NCI-H446 (cell line): ENCODE data around the gene ACACB.

Experiments
- DNase-seq, 2 experiments: peaks; one replicate each; lab custom pipeline; 2025; lab: John Stamatoyannopoulos, UW

The ACACB gene

DNA sequence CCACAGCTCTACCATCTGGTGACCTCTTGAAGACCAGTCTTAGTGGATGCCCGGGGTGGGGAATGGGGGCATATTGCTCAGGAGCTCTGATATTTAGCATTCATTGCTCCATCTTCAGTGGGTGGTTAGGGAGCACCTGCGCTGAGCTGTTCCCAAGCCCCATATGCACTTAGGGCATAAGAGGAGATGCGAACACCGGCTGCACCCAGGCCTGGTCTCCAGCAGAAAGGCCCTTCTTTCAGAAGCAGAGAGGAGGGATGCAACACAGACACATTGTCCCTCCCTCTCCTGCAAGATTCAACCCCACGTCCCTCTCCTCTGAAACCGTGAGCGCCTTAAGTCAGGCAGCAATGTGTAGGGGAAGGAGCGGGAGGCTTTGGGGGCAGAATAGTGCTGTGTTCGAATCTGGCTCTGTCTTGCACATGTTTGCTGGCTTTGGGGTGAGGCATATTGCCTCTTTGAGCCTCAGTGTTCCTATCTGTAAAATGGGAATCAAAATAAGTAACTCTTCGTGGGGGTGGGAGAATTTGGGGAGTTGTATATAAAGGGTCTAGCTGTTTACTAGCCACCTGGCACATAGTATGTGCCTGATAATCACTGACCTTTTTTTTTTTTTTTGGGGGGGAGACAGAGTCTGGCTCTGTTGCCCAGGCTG is 105.0 kb downstream of the ACACB start:
- no peak for DNase-seq

- no peak for DNase-seq
These were observed 105.7 kb downstream of the ACACB start for GRCh38 chr12:109222062-109222461.

GRCh38 chr12:109222496-109222895 is 106.1 kb downstream of the ACACB start:
- DNase-seq = no peak

- DNase-seq = no peak
These were observed 106.8 kb downstream of the ACACB start for GRCh38 chr12:109223211-109223610.

DNA sequence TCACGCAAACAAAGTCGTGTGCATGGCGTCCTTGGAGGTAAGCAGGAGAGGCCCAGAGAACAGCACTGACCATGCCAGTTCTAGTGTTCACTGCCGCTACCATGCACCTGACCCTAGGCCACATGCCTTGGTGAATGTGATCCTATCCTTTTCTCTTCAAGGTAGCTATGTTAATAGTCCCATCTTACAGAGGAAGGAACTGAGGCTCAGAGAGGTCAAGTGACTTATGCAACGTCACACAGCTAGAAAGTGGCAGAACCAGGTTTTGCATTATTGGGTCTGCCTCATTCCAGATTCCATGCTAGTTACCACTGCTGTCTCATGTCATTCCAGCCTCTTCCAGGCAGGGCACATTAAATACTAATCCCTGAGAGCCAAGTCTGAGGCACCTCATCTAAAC is 107.5 kb downstream of the ACACB start:
- DNase-seq = no peak

DNA sequence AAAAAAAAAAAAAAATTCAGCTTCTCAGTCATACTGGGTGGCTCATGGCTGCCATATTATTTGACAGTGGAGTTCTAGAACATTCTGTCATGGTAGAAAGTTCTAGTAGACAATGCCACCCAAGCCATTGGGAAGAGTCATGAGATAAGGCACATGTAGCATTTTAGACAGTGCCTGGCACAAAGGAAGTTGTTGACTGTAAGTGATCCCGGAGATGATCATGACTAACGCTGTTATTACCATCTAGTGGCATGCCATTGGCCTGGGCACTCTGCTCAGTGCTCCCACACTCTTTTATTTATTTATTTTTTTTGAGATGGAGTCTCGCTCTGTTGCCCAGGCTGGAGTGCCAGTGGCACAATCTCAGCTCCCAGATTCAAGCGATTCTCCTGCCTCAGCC is 112.3 kb downstream of the ACACB start:
- DNase-seq = no peak

DNA sequence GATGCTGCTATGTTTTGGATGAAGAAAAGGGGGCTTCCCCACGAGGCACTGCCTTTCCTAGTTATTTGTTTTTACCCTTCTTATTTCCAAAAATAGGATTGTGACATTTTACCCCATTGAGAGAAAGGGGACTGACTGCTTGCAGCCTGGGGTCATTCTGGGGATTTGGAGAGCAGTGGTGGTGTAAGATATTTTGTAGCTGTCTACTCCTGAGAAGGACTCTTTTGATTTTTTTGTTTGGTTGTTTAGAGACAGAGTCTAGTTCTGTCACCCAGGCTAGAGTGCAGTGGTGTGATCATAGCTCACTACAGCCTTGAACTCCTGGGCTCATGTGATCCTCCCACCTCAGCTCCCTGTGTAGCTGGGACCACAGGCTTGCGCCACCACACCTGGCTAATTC is 113.8 kb downstream of the ACACB start:
- DNase-seq = no peak

DNA sequence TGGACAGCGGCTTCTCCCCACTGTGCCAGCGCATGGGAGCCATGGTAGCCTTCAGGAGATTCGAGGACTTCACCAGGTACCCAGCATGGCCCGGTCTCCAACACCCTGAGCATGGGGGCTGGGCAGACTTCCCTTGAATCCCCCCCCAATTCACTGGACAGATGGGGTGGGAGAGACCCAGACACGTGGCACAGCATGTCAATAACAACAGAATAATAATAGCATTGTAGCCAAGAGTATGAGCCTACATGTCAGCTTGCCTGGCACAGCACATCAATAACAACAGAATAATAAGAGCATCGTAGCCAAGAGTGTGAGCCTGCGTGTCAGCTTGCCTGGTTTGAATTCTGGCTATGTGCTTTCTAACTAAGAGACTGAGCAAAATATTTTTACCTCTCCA is 116.3 kb downstream of the ACACB start:
- DNase-seq = no peak

DNA sequence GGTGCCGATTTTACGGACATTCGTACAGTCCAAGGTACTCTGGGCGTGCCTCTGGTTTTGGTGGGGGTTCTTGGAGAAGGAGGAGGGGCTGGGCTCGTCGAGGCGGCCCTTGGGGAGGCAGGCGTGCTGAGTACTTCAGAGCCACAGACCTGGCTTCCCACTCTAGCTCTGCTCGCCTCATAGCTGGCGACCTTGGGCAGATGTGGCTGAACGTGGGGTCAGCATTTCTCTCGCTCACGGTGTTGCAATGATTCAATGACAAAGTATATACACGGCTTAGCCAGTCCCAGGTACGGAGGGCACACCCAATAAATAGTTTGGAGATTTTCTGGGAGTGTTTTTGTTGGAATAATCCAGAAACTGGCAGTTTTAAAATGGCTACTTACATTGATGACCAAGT is 117.6 kb downstream of the ACACB start:
- no peak for DNase-seq

DNA sequence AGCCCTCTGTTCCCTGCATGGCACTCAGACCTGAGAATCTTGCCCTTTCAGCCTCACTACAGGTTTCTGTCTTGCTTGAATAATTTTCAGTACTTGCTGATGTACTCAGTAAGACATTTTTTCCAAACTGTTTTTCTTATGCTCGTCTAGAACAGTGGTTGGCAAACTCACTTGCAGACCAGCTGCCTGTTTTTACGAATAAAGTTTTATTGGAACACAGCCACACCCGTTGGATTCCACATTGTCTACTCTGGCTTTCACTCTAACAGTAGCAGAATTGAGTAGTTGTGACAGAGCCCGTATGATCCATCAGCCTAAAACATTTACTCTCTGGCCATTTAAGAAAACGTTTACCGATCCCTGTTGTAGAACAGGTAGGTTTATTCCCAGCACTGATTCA is 119.9 kb downstream of the ACACB start:
- DNase-seq = no peak

DNA sequence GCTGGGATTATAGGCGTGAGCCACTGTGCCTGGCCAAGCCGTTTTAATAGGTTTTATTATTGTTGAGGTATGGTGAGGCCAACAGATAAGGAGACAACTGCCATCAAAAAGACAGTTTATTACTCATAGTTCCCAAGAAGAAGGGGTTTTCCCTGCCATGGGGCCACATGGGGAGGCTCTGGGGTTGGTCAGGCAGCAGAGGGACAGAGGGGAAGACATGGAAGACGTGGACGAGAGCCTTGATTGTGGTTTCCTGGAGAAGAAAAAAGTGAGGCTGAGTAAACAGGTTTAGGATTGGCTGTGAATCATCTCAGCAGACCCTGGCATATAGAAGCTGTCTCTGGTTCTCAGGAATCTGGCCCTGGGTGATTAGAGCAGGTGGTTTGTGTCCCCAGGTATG is 122.8 kb downstream of the ACACB start:
- DNase-seq = no peak

DNA sequence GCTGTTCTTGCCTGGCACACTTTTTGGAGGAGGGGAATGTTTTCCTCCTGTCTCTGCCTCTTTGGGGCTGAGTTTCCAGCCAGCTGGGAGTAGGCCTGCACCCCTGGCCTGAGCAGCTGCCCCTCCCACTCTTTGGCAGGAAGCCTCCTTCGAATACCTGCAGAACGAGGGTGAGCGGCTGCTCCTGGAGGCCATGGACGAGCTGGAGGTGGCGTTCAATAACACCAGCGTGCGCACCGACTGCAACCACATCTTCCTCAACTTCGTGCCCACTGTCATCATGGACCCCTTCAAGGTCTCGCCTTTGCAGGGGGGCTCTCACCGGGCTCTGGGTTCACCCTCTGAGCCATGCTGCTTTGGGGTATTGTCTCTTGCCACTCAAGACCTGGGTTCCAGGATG is 123.3 kb downstream of the ACACB start:
- no peak for DNase-seq

DNA sequence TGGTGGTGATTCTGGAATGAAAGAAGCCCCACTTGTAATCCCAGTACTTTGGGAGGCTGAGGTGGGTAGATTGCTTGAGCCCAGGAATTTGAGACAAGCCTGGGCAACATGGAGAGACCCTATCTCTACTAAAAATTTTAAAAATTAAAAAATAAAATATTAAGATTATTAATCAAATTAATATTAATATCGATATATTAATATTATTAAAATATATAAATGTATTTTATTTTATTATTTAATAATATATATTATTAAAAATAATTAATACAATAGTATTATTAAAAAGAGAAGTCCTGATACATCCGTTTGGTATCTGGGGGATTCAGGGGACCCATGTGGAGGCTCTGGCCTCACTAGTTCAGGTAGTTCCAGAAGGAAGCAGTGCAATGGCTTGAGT is 124.0 kb downstream of the ACACB start:
- no peak for DNase-seq

GRCh38 chr12:109241936-109242335 is 125.5 kb downstream of the ACACB start:
- DNase-seq = no peak

GRCh38 chr12:109244073-109244472 is 127.7 kb downstream of the ACACB start:
- DNase-seq = no peak

- DNase-seq = no peak
These were observed 129.8 kb downstream of the ACACB start for GRCh38 chr12:109246221-109246620.

DNA sequence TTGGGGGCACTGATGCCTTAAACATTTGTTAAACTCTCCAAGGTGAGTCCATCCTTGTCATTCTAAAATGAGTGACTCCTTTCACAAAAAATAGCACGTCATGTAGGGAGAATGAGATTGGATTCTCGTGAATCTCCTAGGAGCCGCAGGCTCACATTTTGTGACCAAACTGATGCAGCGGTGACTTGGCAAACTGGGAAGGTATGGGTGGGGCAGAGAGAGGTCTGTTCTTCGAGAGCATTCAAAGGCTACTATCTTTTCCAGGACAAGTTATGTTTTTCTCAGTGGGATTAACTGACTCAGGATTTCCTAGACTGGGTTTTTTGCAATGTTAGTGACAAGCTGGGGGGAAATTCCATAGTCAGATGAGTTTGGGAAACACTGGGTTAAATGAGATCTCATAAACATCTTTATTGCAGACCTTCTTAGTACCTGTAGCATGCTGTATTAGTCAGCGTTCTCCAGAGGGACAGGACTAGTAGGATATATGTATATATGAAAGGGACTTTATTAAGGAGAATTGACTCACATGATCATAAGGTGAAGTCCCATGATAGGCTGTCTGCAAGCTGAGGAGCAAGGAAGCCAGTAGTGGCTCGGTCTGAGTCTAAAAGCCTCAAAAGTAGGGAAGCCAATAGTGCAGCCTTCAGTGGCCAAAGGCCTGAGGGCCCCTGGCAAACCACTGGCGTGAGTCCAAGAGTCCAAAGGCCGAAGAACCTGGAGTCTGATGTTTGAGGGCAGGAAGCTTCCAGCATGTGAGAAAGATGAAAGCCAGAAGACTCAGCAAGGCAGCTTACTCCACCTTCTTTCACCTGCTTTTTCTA is 131.7 kb downstream of the ACACB start:
- no peak for DNase-seq

DNA sequence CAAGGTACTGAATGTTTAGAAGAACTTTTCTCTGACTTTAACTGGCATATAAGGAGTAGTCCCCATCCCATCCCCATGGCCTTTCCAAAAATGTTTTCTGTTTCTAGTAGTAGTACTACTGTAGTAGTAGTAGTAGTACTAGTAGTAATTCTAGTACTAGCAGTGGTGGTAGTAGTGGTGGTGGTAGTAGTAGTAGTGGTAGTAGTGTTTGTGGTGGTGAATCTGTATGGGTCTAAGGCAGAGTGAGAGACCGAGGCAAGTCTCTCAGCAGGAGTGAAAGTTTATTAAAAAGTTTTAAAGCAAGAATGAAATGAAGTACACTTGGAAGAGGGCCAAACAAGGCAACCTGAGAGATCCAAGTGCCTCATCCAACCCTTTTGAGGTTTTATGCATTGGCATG is 134.1 kb downstream of the ACACB start:
- DNase-seq = no peak

DNA sequence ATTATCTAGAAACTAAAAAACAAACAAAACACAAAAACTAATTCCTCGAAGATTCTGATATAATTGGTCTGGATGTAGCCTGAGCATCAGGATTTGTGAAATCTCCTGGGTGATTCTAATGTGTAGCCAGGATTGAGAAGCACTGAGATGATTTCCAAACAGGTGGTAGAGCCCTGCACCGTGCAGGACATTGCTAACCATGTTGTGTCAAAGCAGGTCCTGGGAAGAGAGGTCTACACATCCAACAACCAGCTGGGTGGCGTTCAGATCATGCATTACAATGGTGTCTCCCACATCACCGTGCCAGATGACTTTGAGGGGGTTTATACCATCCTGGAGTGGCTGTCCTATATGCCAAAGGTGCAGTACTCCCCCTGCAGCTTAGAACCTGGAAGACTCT is 136.4 kb downstream of the ACACB start:
- DNase-seq = no peak

- DNase-seq = no peak
These were observed 137.6 kb downstream of the ACACB start for GRCh38 chr12:109253913-109254544.

DNA sequence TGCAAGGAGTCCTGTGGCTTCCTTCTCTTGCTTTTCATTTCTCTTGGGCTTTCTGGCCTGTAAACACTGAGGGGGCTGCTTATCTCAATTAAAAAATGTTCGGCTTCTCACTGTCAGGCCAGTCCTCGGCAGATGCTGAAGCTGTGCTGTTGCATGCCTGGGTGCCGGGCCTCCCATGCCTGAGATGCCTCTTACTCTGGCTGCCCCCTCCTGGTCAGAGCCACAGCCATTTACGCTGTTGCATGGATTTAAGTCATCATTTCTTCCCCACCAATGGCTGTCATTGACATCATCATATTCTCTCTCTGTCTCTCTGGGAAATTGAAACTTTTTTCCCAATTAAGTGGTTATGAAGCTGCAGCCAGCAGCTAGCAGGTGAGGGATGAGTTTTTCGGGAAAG is 139.0 kb downstream of the ACACB start:
- no peak for DNase-seq

GRCh38 chr12:109256011-109256410 is 139.6 kb downstream of the ACACB start:
- no peak for DNase-seq

DNA sequence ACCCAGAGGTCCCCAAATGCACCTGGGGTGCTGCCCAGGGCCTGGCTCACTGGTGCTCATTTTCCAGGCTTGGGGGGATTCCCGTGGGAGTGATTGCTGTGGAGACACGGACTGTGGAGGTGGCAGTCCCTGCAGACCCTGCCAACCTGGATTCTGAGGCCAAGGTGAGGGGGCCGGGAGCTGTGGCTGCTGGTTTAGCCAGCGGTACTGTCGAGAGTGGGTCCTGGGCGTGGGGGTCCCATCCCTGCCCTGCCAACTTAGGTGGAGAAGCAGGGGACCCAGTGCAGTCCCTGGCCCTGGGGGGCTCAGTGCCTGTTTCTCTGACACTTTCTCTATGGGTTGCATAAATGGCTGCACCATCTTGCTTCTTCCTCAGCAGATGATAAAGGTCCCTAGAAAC is 141.8 kb downstream of the ACACB start:
- no peak for DNase-seq
